Vagina (tissue), 2 donors: ENCODE measurements around the gene OTUB1. TPM values are rescaled to one million over a fixed set of nuclear protein-coding genes. Genes with fewer than 3 reads are reported as not detected.

Experiments used
- DNase-seq, 2 donors: peaks; one replicate each; pipeline ENCODE4 v3.0.0-alpha.2; 2017; ENCODE audit errors: extremely low spot score in 2 of 2
- H3K27ac ChIP-seq: fragments of 200-600 bp; sonication (generic); one replicate; pipeline ENCODE4 v1.5.1; 2019
- H3K27me3 ChIP-seq: fragments of 200-600 bp; sonication (generic); one replicate; pipeline ENCODE4 v1.5.1; 2019
- H3K36me3 ChIP-seq, 2 donors: fragments of 200-600 bp; sonication (generic); one replicate each; pipeline ENCODE4 v1.5.1; 2017 to 2019
- H3K4me1 ChIP-seq: fragments of 200-600 bp; sonication (generic); one replicate; pipeline ENCODE4 v1.5.1; 2019
- H3K4me3 ChIP-seq, 2 donors: fragments of 200-600 bp; sonication (generic); 1 replicate in 1 of 2; 2 replicates in 1 of 2; pipeline ENCODE4 v1.5.1; 2016 to 2019
- H3K9me3 ChIP-seq: fragments of 200-600 bp; sonication (generic); one replicate; pipeline ENCODE4 v1.5.1; 2019
- POLR2A ChIP-seq, 2 donors: fragments of 450-650 bp; IDR thresholded peaks; one replicate each; pipeline ENCODE4 v1.6.1; 2017; ENCODE audit warnings: antibody characterized with exemption in 2 of 2, mild to moderate bottlenecking in 2 of 2, moderate library complexity in 2 of 2
- POLR2AphosphoS5 ChIP-seq, 2 donors: sonication (generic); formaldehyde crosslinking; IDR thresholded peaks; one replicate each; pipeline ENCODE4 v1.9.0; 2017; ENCODE audit warnings: antibody characterized with exemption in 2 of 2, mild to moderate bottlenecking in 2 of 2, low read depth in 1 of 2; ENCODE audit not compliant: insufficient read depth in 1 of 2
- intact Hi-C: fragments of 100-400 bp; cut with DNase I; formaldehyde crosslinking; loops from one replicate; pipeline ENCODE4 v1.15.1; 2023
- total RNA-seq: library from RNA; depleted of rRNA; stranded (reverse); fragments of >200 nt; gene quantifications from one replicate; pipeline ENCODE4 v1.2.3, GENCODE V29; 2016
- TF ChIP-seq, protein P1 (sequence below), 3 experiments: fragments of 450-650 bp in 2 of 3; fragments of 200-600 bp in 1 of 3; sonication (generic) in 1 of 3; IDR thresholded peaks; one replicate each; pipeline ENCODE4 v1.5.1; 2017 to 2019; ENCODE audit warnings: antibody characterized with exemption in 3 of 3, mild to moderate bottlenecking in 2 of 3, moderate library complexity in 2 of 3

OTUB1 gene
- total RNA-seq, 1 donor from 2014 or later: 85.0 TPM

DNA sequence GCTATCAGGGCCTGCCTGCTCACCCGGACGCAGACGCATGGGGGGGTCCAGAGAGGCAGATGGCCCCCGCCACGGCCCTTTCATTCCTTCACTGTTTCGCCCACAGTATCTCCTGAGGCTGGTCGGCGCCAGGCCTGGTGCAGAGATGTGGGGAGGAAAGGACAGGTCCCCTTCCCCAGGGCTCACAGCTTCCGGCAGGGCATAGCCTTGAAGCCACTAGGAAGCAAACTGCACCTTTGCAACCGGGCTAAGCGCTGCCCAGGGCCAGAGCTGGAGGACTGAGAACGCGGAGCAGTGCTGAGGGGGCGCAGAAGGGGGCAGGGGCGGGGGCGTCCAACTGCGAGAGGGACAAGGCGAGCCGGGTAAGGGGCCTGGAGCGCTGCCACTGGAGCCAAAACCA lies 29.3 kb downstream of the OTUB1 start:
- H3K4me1 ChIP-seq: peaks cover 7% of the 10 kb centered on the region
- no peaks in the 10 kb centered on the region for H3K27me3 ChIP-seq
- H3K9me3 ChIP-seq: no peaks in the 10 kb centered on the region
- H3K27ac ChIP-seq: no peak overlapping the region
- intact Hi-C loops: loop anchor here (10.0 kb wide), 1 partner anchor 1829 kb away; no protein-coding TSS in a partner anchor
- DNase-seq: no peak
- no peak overlapping the region for H3K4me3 ChIP-seq
- TF ChIP-seq POLR2A (IDR thresholded peaks at IDR 0.05) (no peak), POLR2AphosphoS5 (IDR thresholded peaks at IDR 0.05; ENCODE audit: insufficient read depth in 1 of 2, low read depth in 1 of 2) (no peak)
- TF ChIP-seq, protein P1, sequence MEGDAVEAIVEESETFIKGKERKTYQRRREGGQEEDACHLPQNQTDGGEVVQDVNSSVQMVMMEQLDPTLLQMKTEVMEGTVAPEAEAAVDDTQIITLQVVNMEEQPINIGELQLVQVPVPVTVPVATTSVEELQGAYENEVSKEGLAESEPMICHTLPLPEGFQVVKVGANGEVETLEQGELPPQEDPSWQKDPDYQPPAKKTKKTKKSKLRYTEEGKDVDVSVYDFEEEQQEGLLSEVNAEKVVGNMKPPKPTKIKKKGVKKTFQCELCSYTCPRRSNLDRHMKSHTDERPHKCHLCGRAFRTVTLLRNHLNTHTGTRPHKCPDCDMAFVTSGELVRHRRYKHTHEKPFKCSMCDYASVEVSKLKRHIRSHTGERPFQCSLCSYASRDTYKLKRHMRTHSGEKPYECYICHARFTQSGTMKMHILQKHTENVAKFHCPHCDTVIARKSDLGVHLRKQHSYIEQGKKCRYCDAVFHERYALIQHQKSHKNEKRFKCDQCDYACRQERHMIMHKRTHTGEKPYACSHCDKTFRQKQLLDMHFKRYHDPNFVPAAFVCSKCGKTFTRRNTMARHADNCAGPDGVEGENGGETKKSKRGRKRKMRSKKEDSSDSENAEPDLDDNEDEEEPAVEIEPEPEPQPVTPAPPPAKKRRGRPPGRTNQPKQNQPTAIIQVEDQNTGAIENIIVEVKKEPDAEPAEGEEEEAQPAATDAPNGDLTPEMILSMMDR (IDR thresholded peaks at IDR 0.05): no peak
- H3K36me3 ChIP-seq: no peaks in the 10 kb centered on the region

- Histone ChIP-seq H3K4me3 (no peak overlapping the region), H3K4me1 (peaks cover 7% of the 10 kb centered on the region), H3K36me3 (no peaks in the 10 kb centered on the region), H3K27ac (no peak overlapping the region), H3K27me3 (no peaks in the 10 kb centered on the region), H3K9me3 (no peaks in the 10 kb centered on the region)
- intact Hi-C loops: loop anchor here (10.0 kb wide), 1 partner anchor 1829 kb away; no protein-coding TSS in a partner anchor
- TF ChIP-seq, protein P1 (IDR thresholded peaks at IDR 0.05): no peak
- no peak for TF ChIP-seq POLR2A (IDR thresholded peaks at IDR 0.05)
- no peak for TF ChIP-seq POLR2AphosphoS5 (IDR thresholded peaks at IDR 0.05; ENCODE audit: insufficient read depth in 1 of 2, low read depth in 1 of 2)
- no peak for DNase-seq
Measured at GRCh38 chr11:64015935-64016845, 30.0 kb downstream of the OTUB1 start.

GRCh38 chr11:64017945-64018224 lies 31.6 kb downstream of the OTUB1 start:
- Histone ChIP-seq H3K36me3 (no peaks in the 10 kb centered on the region), H3K27ac (no peak overlapping the region), H3K4me1 (peaks cover 20% of the 10 kb centered on the region), H3K9me3 (no peaks in the 10 kb centered on the region), H3K27me3 (no peaks in the 10 kb centered on the region), H3K4me3 (no peak overlapping the region)
- TF ChIP-seq POLR2A (IDR thresholded peaks at IDR 0.05) (no peak), POLR2AphosphoS5 (IDR thresholded peaks at IDR 0.05; ENCODE audit: insufficient read depth in 1 of 2, low read depth in 1 of 2) (no peak)
- TF ChIP-seq, protein P1 (IDR thresholded peaks at IDR 0.05): no peak
- intact Hi-C loops: loop anchor here (10.0 kb wide), 1 partner anchor 1827 kb away; no protein-coding TSS in a partner anchor
- no peak for DNase-seq

- H3K36me3 ChIP-seq: no peaks in the 10 kb centered on the region
Measured at GRCh38 chr11:64018310-64018709, 32.1 kb downstream of the OTUB1 start.

More at GRCh38 chr11:64018310-64018709, 32.1 kb downstream of the OTUB1 start:
- Histone ChIP-seq H3K27me3 (no peaks in the 10 kb centered on the region), H3K4me3 (no peak overlapping the region), H3K9me3 (no peaks in the 10 kb centered on the region), H3K27ac (no peak overlapping the region), H3K4me1 (peaks cover 20% of the 10 kb centered on the region)
- no peak for DNase-seq
- TF ChIP-seq POLR2A (IDR thresholded peaks at IDR 0.05) (no peak), POLR2AphosphoS5 (IDR thresholded peaks at IDR 0.05; ENCODE audit: insufficient read depth in 1 of 2, low read depth in 1 of 2) (no peak)
- TF ChIP-seq, protein P1 (IDR thresholded peaks at IDR 0.05): no peak
- intact Hi-C loops: loop anchor here (10.0 kb wide), 1 partner anchor 1826 kb away; no protein-coding TSS in a partner anchor
